Liver (tissue), 2 donors: ENCODE results near the gene ITGB2.

Experiments
- CTCF ChIP-seq: fragments of 150-350 bp; IDR thresholded peaks from 2 replicates; pipeline ENCODE4 v1.5.1; 2017; ENCODE audit warnings: improper control_type of control experiment, low read depth, low read length; ENCODE audit not compliant: missing input control
- REST ChIP-seq: IDR thresholded peaks from 2 replicates; pipeline ENCODE4 v1.6.1; 2016; ENCODE audit warnings: antibody characterized with exemption, mild to moderate bottlenecking
- YY1 ChIP-seq: IDR thresholded peaks from 2 replicates; pipeline ENCODE4 v1.6.1; 2016; ENCODE audit warnings: antibody characterized with exemption, mild to moderate bottlenecking
- ZBTB33 ChIP-seq: IDR thresholded peaks from 2 replicates; pipeline ENCODE4 v1.6.1; 2016; ENCODE audit warnings: antibody characterized with exemption
- donor health status: healthy.

- TF ChIP-seq REST (no peak), CTCF (no peak), ZBTB33 (no peak), YY1 (no peak)
These were observed 45.7 kb upstream of the ITGB2 start for GRCh38 chr21:44966135-44967081.
